Measurements from ENCODE around the gene ZNRF4. TPM values are rescaled to one million over a fixed set of nuclear protein-coding genes. Genes with fewer than 3 reads are reported as not detected.

Gene ZNRF4
- total and polyA plus RNA-seq, 7 donors: not detected

- intact Hi-C loops (cut with DNase I): no loop called here
- Histone ChIP-seq H3K4me1 (peaks cover 0 to 2% (median 1%) of the 10 kb centered on the region in 4 donors), H3K4me3 (no peak overlapping the region), H3K27ac (no peak overlapping the region), H3K27me3 (peaks cover 0 to 28% (median 17%) of the 10 kb centered on the region in 3 donors), H3K36me3 (no peaks in the 10 kb centered on the region), H3K9me3 (no peaks in the 10 kb centered on the region)
- no peak for DNase-seq
- no peak for TF ChIP-seq POLR2AphosphoS5 (IDR thresholded peaks at IDR 0.05)
- no peak for TF ChIP-seq POLR2A (IDR thresholded peaks at IDR 0.05)
- no peak for TF ChIP-seq CTCF (IDR thresholded peaks at IDR 0.05)
- no peak for TF ChIP-seq EP300 (IDR thresholded peaks at IDR 0.05)
- 70 to 73% methylated on average over 16 of the region's 16 CpGs for WGBS, 2 donors
These were observed 17.1 kb downstream of the ZNRF4 start for GRCh38 chr19:5472286-5472685.

GRCh38 chr19:5473646-5474045, 18.4 kb downstream of the ZNRF4 start:
- DNase-seq: no peak
- no peak overlapping the region for H3K27ac ChIP-seq
- no peaks in the 10 kb centered on the region for H3K9me3 ChIP-seq
- WGBS, 2 donors: 88 to 93% methylated on average over 5 of the region's 5 CpGs
- no peaks in the 10 kb centered on the region for H3K36me3 ChIP-seq
- no peak overlapping the region for H3K4me3 ChIP-seq
- peaks cover 0 to 41% (median 30%) of the 10 kb centered on the region in 3 donors for H3K27me3 ChIP-seq
- H3K4me1 ChIP-seq: no peaks in the 10 kb centered on the region
- TF ChIP-seq CTCF (IDR thresholded peaks at IDR 0.05) (no peak), POLR2A (IDR thresholded peaks at IDR 0.05) (no peak), EP300 (IDR thresholded peaks at IDR 0.05) (no peak), POLR2AphosphoS5 (IDR thresholded peaks at IDR 0.05) (no peak)
- intact Hi-C loops (cut with DNase I): no loop called here

- H3K4me3 ChIP-seq: no peak overlapping the region
- no peak overlapping the region for H3K27ac ChIP-seq
- intact Hi-C loops (cut with DNase I): no loop called here
- no peak for DNase-seq
- H3K36me3 ChIP-seq: no peaks in the 10 kb centered on the region
- H3K27me3 ChIP-seq: peaks cover 5 to 68% (median 49%) of the 10 kb centered on the region in 3 donors
- no peak for TF ChIP-seq POLR2AphosphoS5 (IDR thresholded peaks at IDR 0.05)
- H3K4me1 ChIP-seq: no peaks in the 10 kb centered on the region
- peaks cover 0 to 12% (median 6%) of the 10 kb centered on the region in 4 donors for H3K9me3 ChIP-seq
- WGBS, 2 donors: 51% methylated on average over 13 of the region's 13 CpGs
These were observed 22.4 kb downstream of the ZNRF4 start for GRCh38 chr19:5477451-5478215.

- no peak overlapping the region for H3K27ac ChIP-seq
- no peaks in the 10 kb centered on the region for H3K4me1 ChIP-seq
- DNase-seq: no peak
- peaks cover 5 to 62% (median 42%) of the 10 kb centered on the region in 3 donors for H3K27me3 ChIP-seq
- intact Hi-C loops (cut with DNase I): no loop called here
- no peak overlapping the region for H3K4me3 ChIP-seq
- TF ChIP-seq POLR2A (IDR thresholded peaks at IDR 0.05) (no peak), CTCF (IDR thresholded peaks at IDR 0.05) (no peak), EP300 (IDR thresholded peaks at IDR 0.05) (no peak), POLR2AphosphoS5 (IDR thresholded peaks at IDR 0.05) (no peak)
- H3K9me3 ChIP-seq: peaks cover 0 to 13% (median 6%) of the 10 kb centered on the region in 4 donors
- no peaks in the 10 kb centered on the region for H3K36me3 ChIP-seq
- 31 to 36% methylated on average over 32 of the region's 32 CpGs for WGBS, 2 donors
These were observed 23.2 kb downstream of the ZNRF4 start for GRCh38 chr19:5478241-5478924.

- peaks cover 0 to 13% (median 6%) of the 10 kb centered on the region in 4 donors for H3K9me3 ChIP-seq
- no peak overlapping the region for H3K4me3 ChIP-seq
- no peaks in the 10 kb centered on the region for H3K36me3 ChIP-seq
- DNase-seq: no peak
- peaks cover 5 to 56% (median 38%) of the 10 kb centered on the region in 3 donors for H3K27me3 ChIP-seq
- TF ChIP-seq EP300 (IDR thresholded peaks at IDR 0.05) (no peak), POLR2AphosphoS5 (IDR thresholded peaks at IDR 0.05) (no peak), POLR2A (IDR thresholded peaks at IDR 0.05) (no peak), CTCF (IDR thresholded peaks at IDR 0.05) (no peak)
- peaks cover 0 to 1% (median 0%) of the 10 kb centered on the region in 4 donors for H3K4me1 ChIP-seq
- intact Hi-C loops (cut with DNase I): no loop called here
- WGBS, 2 donors: 74 to 80% methylated on average over 8 of the region's 8 CpGs
- no peak overlapping the region for H3K27ac ChIP-seq
These were observed 23.8 kb downstream of the ZNRF4 start for GRCh38 chr19:5478925-5479588.

Data from sigmoid colon (tissue), 7 donors.